Breast epithelium (tissue), 4 donors: ENCODE measurements around the gene C5AR1. TPM values are rescaled to one million over a fixed set of nuclear protein-coding genes. Genes with fewer than 3 reads are reported as not detected.
"Not testable (repeated sequence)": the region's sequence is repeated elsewhere in the genome, so short reads cannot be mapped to it uniquely, and the experiment has no call there.

Experiments used
- DNase-seq, 2 donors: peaks; one replicate each; pipeline ENCODE4 v3.0.0-alpha.2; 2019; ENCODE audit warnings: low spot score in 2 of 2
- H3K27ac ChIP-seq, 2 donors: fragments of 200-600 bp; sonication (generic) in 1 of 2; one replicate each; pipeline ENCODE4 v1.5.1; 2016 to 2019; ENCODE audit warnings: mild to moderate bottlenecking in 1 of 2
- H3K27me3 ChIP-seq, 2 donors: fragments of 200-600 bp; sonication (generic) in 1 of 2; one replicate each; pipeline versions ENCODE4 v1.5.1 to v1.6.0; 2017 to 2019; ENCODE audit warnings: control low read depth in 1 of 2, mild to moderate bottlenecking in 1 of 2
- H3K36me3 ChIP-seq: fragments of 200-600 bp; one replicate; pipeline ENCODE4 v1.5.1; 2019
- H3K4me1 ChIP-seq, 2 donors: fragments of 200-600 bp; sonication (generic); one replicate each; pipeline ENCODE4 v1.5.1; 2016 to 2019; ENCODE audit warnings: control low read depth in 1 of 2
- H3K4me3 ChIP-seq, 3 donors: fragments of 200-600 bp; sonication (generic); 1 replicate in 2 of 3; 2 replicates in 1 of 3; pipeline ENCODE4 v1.5.1; 2016 to 2019; ENCODE audit warnings: mild to moderate bottlenecking in 3 of 3, moderate library complexity in 2 of 3
- H3K9me3 ChIP-seq, 2 donors: fragments of 200-600 bp; sonication (generic) in 1 of 2; one replicate each; pipeline ENCODE4 v1.5.1; 2016 to 2019; ENCODE audit warnings: control low read depth in 1 of 2
- CTCF ChIP-seq, 3 donors: fragments of 450-650 bp; IDR thresholded peaks; one replicate each; pipeline ENCODE4 v1.5.1; 2016 to 2017; ENCODE audit warnings: antibody characterized with exemption in 3 of 3, mild to moderate bottlenecking in 3 of 3, moderate library complexity in 3 of 3
- POLR2A ChIP-seq: fragments of 450-650 bp; IDR thresholded peaks from one replicate; pipeline ENCODE4 v1.6.1; 2016; ENCODE audit warnings: antibody characterized with exemption, mild to moderate bottlenecking, moderate library complexity
- POLR2AphosphoS5 ChIP-seq, 3 donors: sonication (generic); formaldehyde crosslinking; IDR thresholded peaks; one replicate each; pipeline ENCODE4 v1.6.1; 2017; ENCODE audit warnings: antibody characterized with exemption in 3 of 3
- intact Hi-C: fragments of 100-400 bp; cut with DNase I; formaldehyde crosslinking; loops from one replicate; pipeline ENCODE4 v1.15.1; 2023; ENCODE audit warnings: low total_unique reads
- total RNA-seq, 3 donors: library from RNA; depleted of rRNA; stranded (reverse); fragments of >200 nt; gene quantifications; one replicate each; pipeline ENCODE4 v1.1.0, GENCODE V29; 2016

C5AR1 gene
- total RNA-seq, 3 donors from 2014 or later = 7.5 to 20.0 (median 10.8) TPM

- no peak overlapping the region for H3K4me3 ChIP-seq
- peak in 1 of 2 donors; percentile 65 for DNase-seq
- intact Hi-C loops = no loop called here
- no peaks in the 10 kb centered on the region for H3K27me3 ChIP-seq
- TF ChIP-seq CTCF (IDR thresholded peaks at IDR 0.05) (peak; percentile 64 to 73 (median 71)), POLR2AphosphoS5 (IDR thresholded peaks at IDR 0.05) (no peak), POLR2A (no peak)
- no peaks in the 10 kb centered on the region for H3K9me3 ChIP-seq
- no peaks in the 10 kb centered on the region for H3K36me3 ChIP-seq
- H3K27ac ChIP-seq = no peak overlapping the region
- H3K4me1 ChIP-seq = no peaks in the 10 kb centered on the region
These were observed 13.6 kb upstream of the C5AR1 start for GRCh38 chr19:47296036-47296435.

GRCh38 chr19:47300867-47301266, 8.8 kb upstream of the C5AR1 start:
- H3K27ac ChIP-seq, intact Hi-C loops, H3K4me1 ChIP-seq, H3K4me3 ChIP-seq, H3K27me3 ChIP-seq, H3K36me3 ChIP-seq, H3K9me3 ChIP-seq, DNase-seq: not testable (repeated sequence)

- no peak for TF ChIP-seq CTCF (IDR thresholded peaks at IDR 0.05)
- TF ChIP-seq POLR2AphosphoS5 (IDR thresholded peaks at IDR 0.05) = no peak
- TF ChIP-seq POLR2A = no peak
- no peaks in the 10 kb centered on the region for H3K36me3 ChIP-seq
- H3K9me3 ChIP-seq = no peaks in the 10 kb centered on the region
- no peak overlapping the region for H3K27ac ChIP-seq
- no peak for DNase-seq
- H3K4me3 ChIP-seq = no peak overlapping the region
- peaks cover 0 to 4% of the 10 kb centered on the region in 2 donors for H3K4me1 ChIP-seq
- no peaks in the 10 kb centered on the region for H3K27me3 ChIP-seq
- intact Hi-C loops = no loop called here
These were observed 7.4 kb upstream of the C5AR1 start for GRCh38 chr19:47302249-47302648.

GRCh38 chr19:47303966-47304365, 5.7 kb upstream of the C5AR1 start:
- Histone ChIP-seq H3K27me3 (no peaks in the 10 kb centered on the region), H3K4me3 (no peak overlapping the region), H3K36me3 (no peaks in the 10 kb centered on the region), H3K27ac (no peak overlapping the region), H3K9me3 (no peaks in the 10 kb centered on the region), H3K4me1 (peaks cover 0 to 4% of the 10 kb centered on the region in 2 donors)
- TF ChIP-seq POLR2A (no peak), POLR2AphosphoS5 (IDR thresholded peaks at IDR 0.05) (no peak), CTCF (IDR thresholded peaks at IDR 0.05) (no peak)
- DNase-seq = no peak
- intact Hi-C loops = no loop called here

GRCh38 chr19:47305309-47305751, 4.3 kb upstream of the C5AR1 start:
- H3K27me3 ChIP-seq = no peaks in the 10 kb centered on the region
- peak in 1 of 2 donors; percentile 69 for DNase-seq
- H3K4me1 ChIP-seq = peaks cover 0 to 4% of the 10 kb centered on the region in 2 donors
- no peak overlapping the region for H3K27ac ChIP-seq
- H3K4me3 ChIP-seq = peak overlapping the region in 1 of 3 donors; percentile 16
- no peaks in the 10 kb centered on the region for H3K36me3 ChIP-seq
- no peaks in the 10 kb centered on the region for H3K9me3 ChIP-seq
- intact Hi-C loops = no loop called here
- no peak for TF ChIP-seq POLR2A
- peak; percentile 81 to 95 (median 92) for TF ChIP-seq CTCF (IDR thresholded peaks at IDR 0.05)
- TF ChIP-seq POLR2AphosphoS5 (IDR thresholded peaks at IDR 0.05) = peak; percentile 25 to 82 (median 48)

GRCh38 chr19:47306303-47306702, 3.4 kb upstream of the C5AR1 start:
- no peak overlapping the region for H3K4me3 ChIP-seq
- peak overlapping the region in 1 of 2 donors; percentile 14 for H3K27ac ChIP-seq
- no peak for DNase-seq
- TF ChIP-seq POLR2AphosphoS5 (IDR thresholded peaks at IDR 0.05) (no peak), POLR2A (no peak), CTCF (IDR thresholded peaks at IDR 0.05) (no peak)
- H3K36me3 ChIP-seq = no peaks in the 10 kb centered on the region
- H3K9me3 ChIP-seq = no peaks in the 10 kb centered on the region
- peaks cover 0 to 4% of the 10 kb centered on the region in 2 donors for H3K4me1 ChIP-seq
- H3K27me3 ChIP-seq = no peaks in the 10 kb centered on the region
- intact Hi-C loops = no loop called here
